Measurements from ENCODE around the gene OTOG.

The OTOG gene

GRCh38 chr11:17585911-17586695 is 39.0 kb downstream of the OTOG start:
- no peaks in the 10 kb centered on the region for H3K79me2 ChIP-seq (ENCODE audit: insufficient read depth, low read depth)
- H3K27me3 ChIP-seq (ENCODE audit: insufficient read depth, low read depth) = no peaks in the 10 kb centered on the region
- no peaks in the 10 kb centered on the region for H3K36me3 ChIP-seq (ENCODE audit: insufficient read depth)
- no peak overlapping the region for H3K4me3 ChIP-seq (IDR thresholded peaks at IDR 0.05; ENCODE audit: insufficient read depth, low read depth, low read length)
- H2AFZ ChIP-seq (ENCODE audit: low read depth) = no peak overlapping the region
- no peak overlapping the region for H3K27ac ChIP-seq
- H4K20me1 ChIP-seq (ENCODE audit: insufficient read depth) = no peaks in the 10 kb centered on the region
- H3K4me1 ChIP-seq (ENCODE audit: low read depth, poor library complexity, severe bottlenecking) = no peaks in the 10 kb centered on the region
- no peak overlapping the region for H3K4me2 ChIP-seq
- no peak overlapping the region for H3K9ac ChIP-seq
- TF ChIP-seq CTCF (conservative IDR thresholded peaks at IDR 0.05; ENCODE audit: low read depth, low read length) = no peak

- H3K9ac ChIP-seq = no peak overlapping the region
- no peaks in the 10 kb centered on the region for H4K20me1 ChIP-seq (ENCODE audit: insufficient read depth)
- no peak overlapping the region for H2AFZ ChIP-seq (ENCODE audit: low read depth)
- no peaks in the 10 kb centered on the region for H3K79me2 ChIP-seq (ENCODE audit: insufficient read depth, low read depth)
- no peaks in the 10 kb centered on the region for H3K27me3 ChIP-seq (ENCODE audit: insufficient read depth, low read depth)
- H3K4me2 ChIP-seq = no peak overlapping the region
- H3K36me3 ChIP-seq (ENCODE audit: insufficient read depth) = no peaks in the 10 kb centered on the region
- no peak overlapping the region for H3K27ac ChIP-seq
- TF ChIP-seq CTCF (conservative IDR thresholded peaks at IDR 0.05; ENCODE audit: low read depth, low read length) = no peak
- no peak overlapping the region for H3K4me3 ChIP-seq (IDR thresholded peaks at IDR 0.05; ENCODE audit: insufficient read depth, low read depth, low read length)
- no peaks in the 10 kb centered on the region for H3K4me1 ChIP-seq (ENCODE audit: low read depth, poor library complexity, severe bottlenecking)
Observed at GRCh38 chr11:17588166-17588565, 41.1 kb downstream of the OTOG start.

GRCh38 chr11:17588721-17589120 is 41.7 kb downstream of the OTOG start:
- H3K27me3 ChIP-seq (ENCODE audit: insufficient read depth, low read depth) = no peaks in the 10 kb centered on the region
- TF ChIP-seq CTCF (conservative IDR thresholded peaks at IDR 0.05; ENCODE audit: low read depth, low read length) = no peak
- H3K4me1 ChIP-seq (ENCODE audit: low read depth, poor library complexity, severe bottlenecking) = no peaks in the 10 kb centered on the region
- H3K4me2 ChIP-seq = no peak overlapping the region
- H3K79me2 ChIP-seq (ENCODE audit: insufficient read depth, low read depth) = no peaks in the 10 kb centered on the region
- H3K36me3 ChIP-seq (ENCODE audit: insufficient read depth) = no peaks in the 10 kb centered on the region
- no peaks in the 10 kb centered on the region for H4K20me1 ChIP-seq (ENCODE audit: insufficient read depth)
- H3K9ac ChIP-seq = no peak overlapping the region
- no peak overlapping the region for H2AFZ ChIP-seq (ENCODE audit: low read depth)
- no peak overlapping the region for H3K27ac ChIP-seq
- no peak overlapping the region for H3K4me3 ChIP-seq (IDR thresholded peaks at IDR 0.05; ENCODE audit: insufficient read depth, low read depth, low read length)

- H3K27ac ChIP-seq = no peak overlapping the region
- H2AFZ ChIP-seq (ENCODE audit: low read depth) = no peak overlapping the region
- no peak for TF ChIP-seq CTCF (conservative IDR thresholded peaks at IDR 0.05; ENCODE audit: low read depth, low read length)
- no peaks in the 10 kb centered on the region for H3K36me3 ChIP-seq (ENCODE audit: insufficient read depth)
- no peak overlapping the region for H3K4me3 ChIP-seq (IDR thresholded peaks at IDR 0.05; ENCODE audit: insufficient read depth, low read depth, low read length)
- no peaks in the 10 kb centered on the region for H3K27me3 ChIP-seq (ENCODE audit: insufficient read depth, low read depth)
- no peak overlapping the region for H3K9ac ChIP-seq
- no peak overlapping the region for H3K4me2 ChIP-seq
- H3K79me2 ChIP-seq (ENCODE audit: insufficient read depth, low read depth) = no peaks in the 10 kb centered on the region
- H3K4me1 ChIP-seq (ENCODE audit: low read depth, poor library complexity, severe bottlenecking) = no peaks in the 10 kb centered on the region
- H4K20me1 ChIP-seq (ENCODE audit: insufficient read depth) = no peaks in the 10 kb centered on the region
Observed at GRCh38 chr11:17590463-17590862, 43.4 kb downstream of the OTOG start.

Data from KMS-11 (cell line).